HG03432 (cell line): ENCODE results near the gene CCDC157.
"Not testable (repeated sequence)": the region's sequence is repeated elsewhere in the genome, so short reads cannot be mapped to it uniquely, and the experiment has no call there.

ENCODE experiments used
- ATAC-seq: cut with Tn5 transposase; IDR thresholded peaks from one replicate; pipeline ENCODE4 v1.9.1; 2021; ENCODE audit warnings: mild to moderate bottlenecking, moderate library complexity; ENCODE audit not compliant: unreplicated experiment

The CCDC157 gene

GRCh38 chr22:30325724-30326254, 31.0 kb upstream of the CCDC157 start:
- ATAC-seq: no peak

- ATAC-seq: peak; percentile 33
These were observed 30.5 kb upstream of the CCDC157 start for GRCh38 chr22:30326255-30326705.

- peak; percentile 88 for ATAC-seq
These were observed 30.0 kb upstream of the CCDC157 start, which contains the start of gene TBC1D10A for GRCh38 chr22:30326706-30327362. TBC1D10A (minus strand) TSS chr22:30326941; CDS start chr22:30326881, 60 bp downstream.

GRCh38 chr22:30327864-30328345, 28.9 kb upstream of the CCDC157 start:
- no peak for ATAC-seq

GRCh38 chr22:30328466-30329049, 28.2 kb upstream of the CCDC157 start:
- no peak for ATAC-seq

- ATAC-seq: no peak
These were observed 24.3 kb upstream of the CCDC157 start for GRCh38 chr22:30332551-30332950.

- ATAC-seq: no peak
These were observed 23.7 kb upstream of the CCDC157 start for GRCh38 chr22:30332994-30333706.

- ATAC-seq: no peak
These were observed 23.1 kb upstream of the CCDC157 start for GRCh38 chr22:30333707-30334087.

- ATAC-seq: no peak
These were observed 22.2 kb upstream of the CCDC157 start for GRCh38 chr22:30334646-30335045.

- ATAC-seq: no peak
These were observed 21.6 kb upstream of the CCDC157 start for GRCh38 chr22:30335236-30335635.

- ATAC-seq: no peak
These were observed 19.9 kb upstream of the CCDC157 start for GRCh38 chr22:30336752-30337460.

- ATAC-seq: no peak
These were observed 19.4 kb upstream of the CCDC157 start for GRCh38 chr22:30337461-30337778.

- not testable (repeated sequence) for ATAC-seq
These were observed 18.5 kb upstream of the CCDC157 start for GRCh38 chr22:30338341-30338740.

- ATAC-seq: no peak
These were observed 18.0 kb upstream of the CCDC157 start for GRCh38 chr22:30338802-30339201.

GRCh38 chr22:30340911-30341685, 15.7 kb upstream of the CCDC157 start:
- no peak for ATAC-seq

GRCh38 chr22:30344447-30345200, 12.2 kb upstream of the CCDC157 start:
- ATAC-seq: no peak

GRCh38 chr22:30347255-30347892, 9.4 kb upstream of the CCDC157 start:
- no peak for ATAC-seq

GRCh38 chr22:30348404-30348803, 8.4 kb upstream of the CCDC157 start:
- ATAC-seq: no peak

GRCh38 chr22:30348809-30349208, 8.0 kb upstream of the CCDC157 start:
- ATAC-seq: no peak
